Measurements from ENCODE around the gene KNDC1. TPM values are rescaled to one million over a fixed set of nuclear protein-coding genes. Genes with fewer than 3 reads are reported as not detected.

Gene KNDC1
- total and polyA plus RNA-seq, 2 donors (not counting 3 experiments of a cell fraction or from before 2014, with no cell fraction given), result not detected

DNA sequence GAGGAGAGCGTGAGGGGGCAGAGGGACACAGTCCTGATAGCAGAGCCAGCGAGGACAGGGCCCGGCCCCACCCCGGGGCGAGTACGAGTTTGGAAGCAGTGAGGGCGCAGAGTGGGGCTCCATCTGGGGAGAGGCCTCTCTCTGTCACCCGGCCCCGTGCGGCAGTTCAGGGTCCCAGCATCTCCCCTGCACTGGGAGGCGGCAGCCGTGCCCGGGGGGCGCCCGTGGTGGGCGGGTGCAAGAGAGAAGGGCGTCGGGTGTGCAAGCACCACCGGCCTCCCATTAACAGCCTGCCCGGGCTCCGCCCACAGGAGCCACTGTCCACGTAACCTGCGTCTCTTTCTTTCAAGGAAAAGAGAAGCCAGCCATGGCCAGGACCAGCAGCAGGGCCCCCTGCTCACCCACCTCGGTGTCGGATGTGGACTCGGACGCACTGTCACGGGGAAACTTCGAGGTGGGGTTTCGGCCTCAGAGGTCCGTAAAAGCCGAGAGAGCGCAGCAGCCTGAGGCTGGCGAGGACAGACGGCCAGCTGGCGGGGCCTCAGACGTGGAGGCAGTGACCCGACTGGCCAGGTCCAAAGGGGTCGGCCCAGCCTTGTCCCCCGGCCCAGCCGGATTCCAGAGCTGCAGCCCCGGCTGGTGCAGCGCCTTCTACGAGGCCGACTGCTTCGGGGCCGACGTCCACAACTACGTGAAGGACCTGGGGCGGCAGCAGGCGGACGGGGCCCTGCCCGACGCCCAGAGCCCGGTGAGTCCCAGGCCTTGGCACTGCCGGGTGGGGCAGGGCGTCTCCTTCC is 41.3 kb downstream of the KNDC1 start:
- Histone ChIP-seq H3K4me2 (ENCODE audit: insufficient read depth, low read length) (no peak overlapping the region), H3K9me1 (replicated peaks; ENCODE audit: control insufficient read depth, extremely low read depth, insufficient read depth, low read length) (no peaks in the 10 kb centered on the region), H3K36me3 (ENCODE audit: control insufficient read depth in 2 of 2, extremely low read depth in 1 of 2, insufficient read depth in 2 of 2, low read length in 2 of 2) (no peaks in the 10 kb centered on the region), H2AFZ (ENCODE audit: low read depth, low read length) (no peak overlapping the region), H3K9me3 (replicated peaks; ENCODE audit: control insufficient read depth, insufficient read depth, low read length) (no peaks in the 10 kb centered on the region), H3K4me1 (ENCODE audit: control insufficient read depth, extremely low read depth, insufficient read depth, low read length) (no peaks in the 10 kb centered on the region), H3K79me2 (ENCODE audit: control insufficient read depth, insufficient read depth, low read length) (no peaks in the 10 kb centered on the region), H3K27me3 (ENCODE audit: control insufficient read depth in 2 of 2, insufficient read depth in 2 of 2, low read length in 2 of 2) (no peaks in the 10 kb centered on the region), H3K27ac (ENCODE audit: insufficient read depth, low read depth, low read length) (no peak overlapping the region), H4K20me1 (replicated peaks; ENCODE audit: control insufficient read depth, extremely low read depth, insufficient read depth, low read length) (no peaks in the 10 kb centered on the region), H3K9ac (replicated peaks; ENCODE audit: extremely low read depth, insufficient read depth, low read length) (no peak overlapping the region), H3K4me3 (replicated peaks in 1 of 3; ENCODE audit: insufficient read depth in 1 of 3, low read depth in 1 of 3, low read length in 3 of 3) (no peak overlapping the region)
- intact Hi-C loops (cut with micrococcal nuclease), result no loop called here
- FAIRE-seq (no peak), DNase-seq (ENCODE audit: low read depth, low spot score) (no peak)
- dilution Hi-C loops (cut with MboI; ENCODE audit: extremely low pct_ligation_motif_present, low sequenced_read_pairs), result no loop called here
- ChIA-PET CTCF (no interaction called here), POLR2A (no interaction called here)
- TF ChIP-seq EZH2 (IDR thresholded peaks at IDR 0.05; ENCODE audit: borderline replicate concordance, low read depth, low read length, severe bottlenecking) (no peak), GATA2 (IDR thresholded peaks at IDR 0.05; ENCODE audit: insufficient read depth, insufficient read length, low read depth, low read length) (no peak), MYC (IDR thresholded peaks at IDR 0.05; ENCODE audit: low read depth, low read length) (no peak), JUN (IDR thresholded peaks at IDR 0.05; ENCODE audit: borderline replicate concordance, insufficient read depth, insufficient read length, low read depth) (no peak), POLR2AphosphoS5 (IDR thresholded peaks at IDR 0.05; ENCODE audit: insufficient read depth, low read depth, low read length) (no peak), POLR2A (IDR thresholded peaks at IDR 0.05; ENCODE audit: low read depth, low read length) (no peak), FOS (IDR thresholded peaks at IDR 0.05; ENCODE audit: borderline replicate concordance, insufficient read depth, low read length) (no peak)
- TF ChIP-seq, protein P1, sequence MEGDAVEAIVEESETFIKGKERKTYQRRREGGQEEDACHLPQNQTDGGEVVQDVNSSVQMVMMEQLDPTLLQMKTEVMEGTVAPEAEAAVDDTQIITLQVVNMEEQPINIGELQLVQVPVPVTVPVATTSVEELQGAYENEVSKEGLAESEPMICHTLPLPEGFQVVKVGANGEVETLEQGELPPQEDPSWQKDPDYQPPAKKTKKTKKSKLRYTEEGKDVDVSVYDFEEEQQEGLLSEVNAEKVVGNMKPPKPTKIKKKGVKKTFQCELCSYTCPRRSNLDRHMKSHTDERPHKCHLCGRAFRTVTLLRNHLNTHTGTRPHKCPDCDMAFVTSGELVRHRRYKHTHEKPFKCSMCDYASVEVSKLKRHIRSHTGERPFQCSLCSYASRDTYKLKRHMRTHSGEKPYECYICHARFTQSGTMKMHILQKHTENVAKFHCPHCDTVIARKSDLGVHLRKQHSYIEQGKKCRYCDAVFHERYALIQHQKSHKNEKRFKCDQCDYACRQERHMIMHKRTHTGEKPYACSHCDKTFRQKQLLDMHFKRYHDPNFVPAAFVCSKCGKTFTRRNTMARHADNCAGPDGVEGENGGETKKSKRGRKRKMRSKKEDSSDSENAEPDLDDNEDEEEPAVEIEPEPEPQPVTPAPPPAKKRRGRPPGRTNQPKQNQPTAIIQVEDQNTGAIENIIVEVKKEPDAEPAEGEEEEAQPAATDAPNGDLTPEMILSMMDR (IDR thresholded peaks at IDR 0.05; ENCODE audit: extremely low read depth in 1 of 2, insufficient read depth in 1 of 2, low read depth in 1 of 2, low read length in 2 of 2), result no peak
- no TSS peak for BruUV-seq (replicated peaks)
